Osteocyte (in vitro differentiated cells): ENCODE results near the gene TANGO6. TPM values are rescaled to one million over a fixed set of nuclear protein-coding genes. Genes with fewer than 3 reads are reported as not detected.

Experiments used
- DNase-seq: peaks from one replicate; pipeline ENCODE4 v3.0.0; 2021; ENCODE audit warnings: mixed read lengths; ENCODE audit not compliant: unreplicated experiment; ENCODE audit errors: extremely low spot score
- H3K27ac Mint-ChIP-seq: one replicate; pipeline ENCODE4 v1.8.0; 2021; ENCODE audit warnings: mild to moderate bottlenecking, mixed read lengths; ENCODE audit not compliant: unreplicated experiment
- H3K27me3 Mint-ChIP-seq: one replicate; pipeline ENCODE4 v1.8.0; 2021; ENCODE audit warnings: mixed read lengths; ENCODE audit not compliant: unreplicated experiment
- H3K36me3 Mint-ChIP-seq: one replicate; pipeline ENCODE4 v1.8.0; 2021; ENCODE audit warnings: mixed read lengths; ENCODE audit not compliant: unreplicated experiment
- H3K4me1 Mint-ChIP-seq: one replicate; pipeline ENCODE4 v1.8.0; 2021; ENCODE audit warnings: mixed read lengths; ENCODE audit not compliant: unreplicated experiment
- H3K4me3 Mint-ChIP-seq: one replicate; pipeline ENCODE4 v1.8.0; 2021; ENCODE audit warnings: mild to moderate bottlenecking, moderate library complexity, mixed read lengths; ENCODE audit not compliant: unreplicated experiment
- H3K9me3 Mint-ChIP-seq: one replicate; pipeline ENCODE4 v1.8.0; 2021; ENCODE audit warnings: mixed read lengths; ENCODE audit not compliant: unreplicated experiment
- CTCF ChIP-seq: fragments of 200-600 bp; sonication (generic); IDR thresholded peaks from 2 replicates; pipeline ENCODE4 v1.5.0; 2021; ENCODE audit warnings: antibody characterized with exemption, mild to moderate bottlenecking, moderate library complexity
- total RNA-seq: library from RNA; stranded (reverse); gene quantifications from 2 replicates; pipeline ENCODE4 v1.2.1, GENCODE V29; 2021

TANGO6 gene
- total RNA-seq, 1 donor from 2014 or later: 11.9 TPM

- H3K4me3 Mint-ChIP-seq: peak overlapping the region; percentile 97
- peak; percentile 91 for DNase-seq
- no peak for TF ChIP-seq CTCF
- H3K27me3 Mint-ChIP-seq: no peaks in the 10 kb centered on the region
- H3K4me1 Mint-ChIP-seq: peaks cover 45% of the 10 kb centered on the region
- H3K9me3 Mint-ChIP-seq: no peaks in the 10 kb centered on the region
- peaks cover 2% of the 10 kb centered on the region for H3K36me3 Mint-ChIP-seq
- peak overlapping the region; percentile 94 for H3K27ac Mint-ChIP-seq
These were observed 288.6 kb downstream of the TANGO6 start for GRCh38 chr16:69131839-69132423.

GRCh38 chr16:69132424-69133252 is 289.3 kb downstream of the TANGO6 start, which contains the start of the genes CHTF8 and UTP4:
Gene CHTF8 (minus strand): TSS chr16:69132588. CDS start chr16:69121458, 11,130 bp downstream.
Gene UTP4 (plus strand): TSS chr16:69132649. CDS start chr16:69133460, 811 bp downstream.
- Mint-ChIP-seq H3K4me1 (peaks cover 43% of the 10 kb centered on the region), H3K27me3 (no peaks in the 10 kb centered on the region), H3K27ac (peak within 1 kb of the TSS; percentile 94), H3K36me3 (peaks cover 4% of the 10 kb centered on the region), H3K9me3 (no peaks in the 10 kb centered on the region), H3K4me3 (peak within 1 kb of the TSS; percentile 97)
- no peak for TF ChIP-seq CTCF
- peak; percentile 93 for DNase-seq

GRCh38 chr16:69133373-69133954 is 290.1 kb downstream of the TANGO6 start:
- TF ChIP-seq CTCF: no peak
- Mint-ChIP-seq H3K4me3 (peak overlapping the region; percentile 97), H3K27ac (no peak overlapping the region)

More at GRCh38 chr16:69133373-69133954, 290.1 kb downstream of the TANGO6 start:
- peaks cover 42% of the 10 kb centered on the region for H3K4me1 Mint-ChIP-seq
- H3K36me3 Mint-ChIP-seq: peaks cover 12% of the 10 kb centered on the region
- DNase-seq: no peak
- no peaks in the 10 kb centered on the region for H3K9me3 Mint-ChIP-seq
- no peaks in the 10 kb centered on the region for H3K27me3 Mint-ChIP-seq

Other genes with a start within 250 kb of the TANGO6 start
- 2.5 and 3.6 TPM in 2 replicates for gene CDH3, start 198.2 kb upstream of the TANGO6 start, total RNA-seq
- 0.21 TPM in 1 of 2 replicates, not detected in the other for gene CDH1, start 106.2 kb upstream of the TANGO6 start, total RNA-seq